ENCODE measurements around the gene EFCAB5. TPM values are rescaled to one million over a fixed set of nuclear protein-coding genes. Genes with fewer than 3 reads are reported as not detected.

EFCAB5 gene
- total and polyA plus RNA-seq, 12 donors = 0.03 to 1.4 (median 0.19) TPM; not detected in 6

- peak; percentile 26 to 67 (median 35) for DNase-seq
- no peaks in the 10 kb centered on the region for H3K4me1 ChIP-seq (replicated peaks in 1 of 2)
- WGBS, 4 donors = 14 to 21% (median 17%) methylated on average over 12 of the region's 12 CpGs
- intact Hi-C loops (cut with DNase I) = no loop called here
- H3K27me3 ChIP-seq = peaks cover 6% of the 10 kb centered on the region
- no peaks in the 10 kb centered on the region for H3K9me3 ChIP-seq (replicated peaks in 1 of 3)
- H3K36me3 ChIP-seq (replicated peaks in 1 of 2) = no peaks in the 10 kb centered on the region
- no peak overlapping the region for H3K27ac ChIP-seq
- no peak overlapping the region for H3K4me3 ChIP-seq
- peak; percentile 74 to 88 (median 79) for TF ChIP-seq CTCF (IDR thresholded peaks at IDR 0.05)
- no peak for TF ChIP-seq POLR2A (IDR thresholded peaks at IDR 0.05)
Measured at GRCh38 chr17:30093463-30094147, 152.2 kb downstream of the EFCAB5 start.

GRCh38 chr17:30095507-30096244 is 154.2 kb downstream of the EFCAB5 start:
- 16 to 34% (median 23%) methylated on average over 4 of the region's 4 CpGs for WGBS, 4 donors
- intact Hi-C loops (cut with DNase I) = no loop called here
- Histone ChIP-seq H3K27ac (peak overlapping the region in 1 of 5 donors; percentile 19), H3K36me3 (replicated peaks in 1 of 2) (no peaks in the 10 kb centered on the region), H3K27me3 (no peaks in the 10 kb centered on the region), H3K4me1 (replicated peaks in 1 of 2) (no peaks in the 10 kb centered on the region), H3K4me3 (no peak overlapping the region), H3K9me3 (replicated peaks in 1 of 3) (no peaks in the 10 kb centered on the region)
- TF ChIP-seq CTCF (IDR thresholded peaks at IDR 0.05) = peak; percentile 20 to 54 (median 44)
- no peak for TF ChIP-seq POLR2A (IDR thresholded peaks at IDR 0.05)
- DNase-seq = peak in 3 of 7 donors; percentile 21 to 32 (median 28)

- peaks cover 0 to 3% of the 10 kb centered on the region in 2 donors for H3K4me1 ChIP-seq (replicated peaks in 1 of 2)
- 45 to 55% (median 51%) methylated on average over 4 of the region's 4 CpGs for WGBS, 4 donors
- no peak for DNase-seq
- TF ChIP-seq CTCF (IDR thresholded peaks at IDR 0.05) (no peak), POLR2A (IDR thresholded peaks at IDR 0.05) (no peak)
- H3K4me3 ChIP-seq = no peak overlapping the region
- intact Hi-C loops (cut with DNase I) = loop anchor here in 1 of 2 donors (10.0 kb wide), 1 partner anchor 233 kb away; the partner anchor contains the start of gene TMIGD1
- no peak overlapping the region for H3K27ac ChIP-seq
- H3K27me3 ChIP-seq = no peaks in the 10 kb centered on the region
- no peaks in the 10 kb centered on the region for H3K9me3 ChIP-seq (replicated peaks in 1 of 3)
- no peaks in the 10 kb centered on the region for H3K36me3 ChIP-seq (replicated peaks in 1 of 2)
Measured at GRCh38 chr17:30101686-30102390, 160.4 kb downstream of the EFCAB5 start.

- Histone ChIP-seq H3K27ac (no peak overlapping the region), H3K9me3 (replicated peaks in 1 of 3) (no peaks in the 10 kb centered on the region), H3K4me3 (no peak overlapping the region), H3K4me1 (replicated peaks in 1 of 2) (peaks cover 0 to 3% of the 10 kb centered on the region in 2 donors), H3K36me3 (replicated peaks in 1 of 2) (no peaks in the 10 kb centered on the region), H3K27me3 (no peaks in the 10 kb centered on the region)
- no peak for TF ChIP-seq CTCF (IDR thresholded peaks at IDR 0.05)
- 75 to 92% (median 77%) methylated on average over 1 of the region's 1 CpG for WGBS, 4 donors
- DNase-seq = no peak
- intact Hi-C loops (cut with DNase I) = loop anchor here in 1 of 2 donors (10.0 kb wide), 1 partner anchor 231 kb away; the partner anchor contains the start of gene TMIGD1
Measured at GRCh38 chr17:30103921-30104320, 162.5 kb downstream of the EFCAB5 start.

All from adrenal gland (tissue), 12 donors.